NCI-H774 (cell line): ENCODE results near the gene ERVH48-1.
"Not testable (repeated sequence)": the region's sequence is repeated elsewhere in the genome, so short reads cannot be mapped to it uniquely, and the experiment has no call there.

Experiments
- DNase-seq: peaks from one replicate; lab custom pipeline; 2025; lab: John Stamatoyannopoulos, UW

The ERVH48-1 gene

DNA sequence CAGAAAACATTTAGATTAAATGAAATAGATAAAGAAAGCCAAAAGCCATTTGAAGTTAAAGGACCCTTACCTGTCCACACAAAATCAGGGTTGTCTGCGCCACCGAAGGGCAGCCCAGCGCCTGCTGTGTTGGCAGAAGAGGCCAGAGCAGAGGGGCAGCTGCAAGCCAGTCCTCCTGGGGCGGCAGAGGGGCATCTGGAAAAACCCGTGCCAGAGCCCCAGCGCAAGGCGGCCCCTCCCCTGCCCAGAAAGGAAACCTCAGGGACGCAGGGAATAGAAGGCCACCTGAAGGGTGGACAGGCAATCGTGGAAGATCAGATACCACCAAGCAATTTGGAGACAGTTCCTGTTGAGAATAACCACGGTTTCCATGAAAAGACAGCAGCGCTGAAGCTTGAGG, 21.6 kb downstream of the ERVH48-1 start:
- no peak for DNase-seq

- no peak for DNase-seq
These were observed 25.0 kb downstream of the ERVH48-1 start for GRCh38 chr21:42900446-42900845.

DNA sequence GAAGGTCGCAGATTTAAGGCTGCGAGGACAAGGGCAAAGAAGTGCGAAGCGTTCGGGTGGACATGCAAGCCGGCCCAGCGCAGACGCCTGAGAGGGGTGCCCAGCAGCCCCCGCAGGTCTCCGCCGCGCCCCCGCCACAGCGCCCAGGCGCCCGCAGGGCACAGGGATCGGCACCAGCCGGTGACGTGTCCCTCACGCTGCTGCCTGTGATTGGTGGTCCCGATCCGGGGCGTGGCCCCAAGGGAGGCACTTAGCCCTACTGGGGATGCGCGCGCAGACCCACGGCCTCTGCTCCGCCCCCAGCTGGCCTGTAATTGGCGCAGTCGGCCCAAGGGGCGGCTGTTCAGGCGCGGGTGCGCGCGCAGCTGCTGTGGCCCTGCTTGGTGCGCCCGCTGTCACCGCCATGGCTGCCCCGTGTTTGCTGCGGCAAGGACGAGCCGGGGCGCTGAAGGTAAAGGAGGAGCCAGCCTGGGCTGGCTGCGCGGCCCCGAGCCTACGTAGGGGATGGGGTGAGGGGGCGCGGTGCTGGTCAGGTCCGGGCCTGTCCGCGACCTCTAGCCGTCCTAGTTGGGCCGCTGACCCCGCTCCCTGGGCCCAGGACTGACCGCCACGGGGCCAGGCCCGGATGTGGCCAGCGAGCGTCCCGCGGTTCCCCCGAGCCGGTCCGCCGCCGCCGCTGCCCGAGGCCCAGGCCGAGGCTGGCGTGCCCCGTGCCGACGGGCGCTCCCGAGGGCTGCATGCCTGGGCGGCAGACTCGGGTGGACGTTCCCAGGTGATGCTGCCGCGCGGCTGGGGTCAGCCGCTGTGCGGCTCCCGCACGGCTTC, 32.3 kb downstream of the ERVH48-1 start, which contains the start of gene NDUFV3:
Gene NDUFV3, plus strand, starts transcription at position 379 of the 825 bp plus-strand sequence. Its CDS starts 25 bp downstream, at position 404.
- DNase-seq, result peak; percentile 90

GRCh38 chr21:42892582-42892930, 32.9 kb downstream of the ERVH48-1 start:
- no peak for DNase-seq

GRCh38 chr21:42887326-42887725, 38.1 kb downstream of the ERVH48-1 start:
- DNase-seq, result no peak

- no peak for DNase-seq
These were observed 41.5 kb downstream of the ERVH48-1 start for GRCh38 chr21:42883921-42884320.

DNA sequence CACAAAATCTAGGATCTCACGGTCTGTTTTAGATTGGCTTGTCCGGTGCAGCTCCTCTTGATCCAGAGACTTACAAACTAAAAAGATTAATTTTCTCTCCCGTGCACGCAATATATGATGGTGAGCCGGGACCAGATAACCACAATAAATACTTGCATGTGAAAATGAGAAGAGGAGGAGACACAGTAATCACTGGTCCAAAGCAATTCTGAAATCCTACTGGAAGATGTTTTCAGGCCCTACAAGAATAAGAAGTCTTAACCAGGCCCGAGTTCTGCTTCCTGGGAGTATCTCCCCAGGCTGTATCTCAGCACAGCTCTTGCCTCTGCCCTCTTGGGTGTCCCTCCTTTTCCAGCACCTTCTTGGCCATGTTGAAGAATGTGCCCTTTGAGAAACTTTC, 45.1 kb downstream of the ERVH48-1 start:
- DNase-seq, result no peak

DNA sequence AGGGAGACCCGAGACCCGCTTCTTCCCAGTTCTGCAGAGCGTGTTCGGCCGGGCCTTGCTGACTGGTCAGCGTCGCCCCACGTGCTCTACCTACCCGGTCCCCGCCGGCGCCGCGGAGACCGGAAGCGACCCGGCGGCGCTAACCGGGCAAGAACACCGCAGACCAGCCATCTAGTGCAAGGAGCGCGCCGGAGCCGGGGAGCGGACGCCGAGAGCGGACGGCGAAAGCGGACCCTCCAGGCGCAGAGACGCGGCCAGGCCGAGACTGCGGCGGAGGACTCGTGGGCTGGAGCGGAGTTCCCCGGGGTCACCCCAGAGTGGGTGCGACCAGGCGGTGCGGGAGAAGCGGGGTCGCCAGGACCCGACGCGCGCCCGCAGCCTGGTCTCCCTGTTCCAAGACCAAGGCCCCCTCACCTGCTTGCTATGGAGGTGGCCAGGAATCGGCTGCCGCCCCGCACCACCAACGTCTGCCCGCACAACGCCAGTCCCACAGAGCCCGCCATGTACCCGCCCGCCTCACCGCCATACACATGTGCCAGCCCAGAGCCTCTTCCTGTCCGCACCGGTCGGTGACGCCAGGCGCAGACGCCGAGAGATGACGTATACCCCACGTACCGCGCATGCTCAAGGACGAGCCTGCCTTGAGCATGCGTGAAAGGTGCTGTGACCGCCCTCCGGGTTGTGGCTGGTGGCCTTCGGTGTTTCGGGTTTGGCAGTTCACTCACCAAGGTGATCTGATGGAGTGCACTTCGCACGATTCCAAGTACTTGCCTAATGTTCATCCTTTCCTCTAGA, 46.2 kb downstream of the ERVH48-1 start, which contains the start of gene WDR4:
Gene WDR4, minus strand, starts transcription at position 547 of the 795 bp plus-strand sequence. Its CDS starts 44 bp downstream, at position 503.
- DNase-seq, result peak; percentile 75

GRCh38 chr21:42878678-42878992, 46.8 kb downstream of the ERVH48-1 start:
- no peak for DNase-seq

DNA sequence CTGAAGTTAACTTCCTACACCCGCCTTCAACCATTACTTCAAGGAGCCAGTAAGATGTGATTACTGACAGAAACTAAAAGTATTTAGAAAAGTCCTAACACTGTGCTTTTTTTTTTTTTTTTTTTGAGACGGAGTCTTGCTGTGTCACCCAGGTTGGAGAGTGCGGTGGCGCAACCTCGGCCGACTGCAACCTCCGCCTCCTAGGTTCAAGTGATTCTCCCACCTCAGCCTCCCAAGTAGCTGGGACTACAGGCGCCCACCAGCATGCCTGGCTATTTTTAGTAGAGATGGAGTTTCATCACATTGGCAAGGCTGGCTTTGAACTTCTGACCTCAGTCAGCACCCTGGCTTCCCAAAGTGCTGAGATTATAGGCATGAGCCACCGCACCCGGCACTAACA, 49.6 kb downstream of the ERVH48-1 start:
- not testable (repeated sequence) for DNase-seq

GRCh38 chr21:42873096-42873495, 52.3 kb downstream of the ERVH48-1 start:
- DNase-seq, result no peak

- DNase-seq, result no peak
These were observed 57.2 kb downstream of the ERVH48-1 start for GRCh38 chr21:42868196-42868595.
